COLO829 (cell line): Measurements from ENCODE around the gene DDX1.

Experiments used
- DNase-seq: peaks from one replicate; pipeline ENCODE4 v3.0.0; 2012; ENCODE audit warnings: low spot score

DDX1 gene

GRCh38 chr2:15630121-15630977, 38.7 kb downstream of the DDX1 start:
- no peak for DNase-seq

GRCh38 chr2:15630978-15631719, 39.5 kb downstream of the DDX1 start:
- DNase-seq: no peak

- DNase-seq: no peak
Observed at GRCh38 chr2:15631883-15632282, 40.2 kb downstream of the DDX1 start.

GRCh38 chr2:15633043-15633970, 41.6 kb downstream of the DDX1 start:
- no peak for DNase-seq

GRCh38 chr2:15633971-15634346, 42.3 kb downstream of the DDX1 start:
- DNase-seq: no peak

- DNase-seq: no peak
Observed at GRCh38 chr2:15634846-15635490, 43.3 kb downstream of the DDX1 start.

GRCh38 chr2:15636972-15637785, 45.5 kb downstream of the DDX1 start:
- DNase-seq: peak; percentile 58

GRCh38 chr2:15638720-15639119, 47.1 kb downstream of the DDX1 start:
- no peak for DNase-seq

GRCh38 chr2:15639323-15640251, 47.9 kb downstream of the DDX1 start:
- DNase-seq: no peak

GRCh38 chr2:15640261-15640711, 48.6 kb downstream of the DDX1 start:
- DNase-seq: peak; percentile 62

- no peak for DNase-seq
Observed at GRCh38 chr2:15640784-15641183, 49.1 kb downstream of the DDX1 start.

- no peak for DNase-seq
Observed at GRCh38 chr2:15641530-15641982, 49.9 kb downstream of the DDX1 start.

GRCh38 chr2:15642011-15642814, 50.5 kb downstream of the DDX1 start:
- no peak for DNase-seq

GRCh38 chr2:15642815-15643500, 51.3 kb downstream of the DDX1 start:
- DNase-seq: no peak

GRCh38 chr2:15643791-15644585, 52.3 kb downstream of the DDX1 start:
- DNase-seq: no peak

- no peak for DNase-seq
Observed at GRCh38 chr2:15645300-15645699, 53.6 kb downstream of the DDX1 start.

- no peak for DNase-seq
Observed at GRCh38 chr2:15645720-15646385, 54.2 kb downstream of the DDX1 start.
